AG09319 (cell line): Measurements from ENCODE around the gene MB.

Source experiments
- DNase-seq: peaks from one replicate; pipeline ENCODE4 v3.0.0-alpha.2; 2010; ENCODE audit warnings: low read depth; ENCODE audit errors: extremely low read depth
- TF ChIP-seq, protein P1 (sequence below): IDR thresholded peaks from 2 replicates; pipeline ENCODE4 v1.5.1; 2011; ENCODE audit warnings: low read depth, mild to moderate bottlenecking, inconsistent platforms, low read length, moderate library complexity

MB gene

DNA sequence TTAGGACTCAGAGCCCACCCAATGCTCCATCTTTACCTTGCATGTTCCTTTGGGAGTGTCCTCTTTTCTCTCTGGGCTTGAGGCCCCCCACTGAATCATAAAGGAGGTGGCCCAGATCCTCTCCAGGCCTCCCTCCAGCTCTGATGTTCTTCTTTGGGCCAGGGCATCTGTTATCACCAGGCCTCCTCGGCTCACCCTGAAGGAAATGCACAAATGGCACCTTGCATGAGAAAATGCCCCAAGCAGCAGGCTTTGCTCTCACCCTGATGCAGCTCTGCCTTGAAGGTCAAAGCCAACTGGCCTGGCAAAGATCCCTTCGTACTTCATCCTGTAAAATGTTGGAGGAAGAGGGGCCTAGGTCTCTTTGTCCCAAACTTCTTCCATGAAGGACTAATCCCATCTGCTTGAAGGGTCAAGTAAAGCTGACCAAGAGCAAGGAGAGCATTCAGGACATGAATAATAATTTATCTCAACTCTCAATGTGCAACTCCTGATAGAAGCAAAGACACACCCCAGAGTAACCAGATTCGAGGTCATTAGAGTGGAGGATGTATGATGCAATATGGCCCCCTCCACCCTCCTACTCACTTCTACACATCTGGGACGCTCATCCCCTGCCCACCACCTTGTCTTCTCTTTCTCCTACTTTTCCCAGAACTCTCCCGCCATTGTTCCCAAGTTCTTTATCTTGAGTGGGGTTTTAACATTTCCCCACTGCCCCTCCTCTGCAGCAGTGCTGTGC lies 40.6 kb upstream of the MB start:
- no peak for DNase-seq
- TF ChIP-seq, protein P1, sequence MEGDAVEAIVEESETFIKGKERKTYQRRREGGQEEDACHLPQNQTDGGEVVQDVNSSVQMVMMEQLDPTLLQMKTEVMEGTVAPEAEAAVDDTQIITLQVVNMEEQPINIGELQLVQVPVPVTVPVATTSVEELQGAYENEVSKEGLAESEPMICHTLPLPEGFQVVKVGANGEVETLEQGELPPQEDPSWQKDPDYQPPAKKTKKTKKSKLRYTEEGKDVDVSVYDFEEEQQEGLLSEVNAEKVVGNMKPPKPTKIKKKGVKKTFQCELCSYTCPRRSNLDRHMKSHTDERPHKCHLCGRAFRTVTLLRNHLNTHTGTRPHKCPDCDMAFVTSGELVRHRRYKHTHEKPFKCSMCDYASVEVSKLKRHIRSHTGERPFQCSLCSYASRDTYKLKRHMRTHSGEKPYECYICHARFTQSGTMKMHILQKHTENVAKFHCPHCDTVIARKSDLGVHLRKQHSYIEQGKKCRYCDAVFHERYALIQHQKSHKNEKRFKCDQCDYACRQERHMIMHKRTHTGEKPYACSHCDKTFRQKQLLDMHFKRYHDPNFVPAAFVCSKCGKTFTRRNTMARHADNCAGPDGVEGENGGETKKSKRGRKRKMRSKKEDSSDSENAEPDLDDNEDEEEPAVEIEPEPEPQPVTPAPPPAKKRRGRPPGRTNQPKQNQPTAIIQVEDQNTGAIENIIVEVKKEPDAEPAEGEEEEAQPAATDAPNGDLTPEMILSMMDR = no peak

DNA sequence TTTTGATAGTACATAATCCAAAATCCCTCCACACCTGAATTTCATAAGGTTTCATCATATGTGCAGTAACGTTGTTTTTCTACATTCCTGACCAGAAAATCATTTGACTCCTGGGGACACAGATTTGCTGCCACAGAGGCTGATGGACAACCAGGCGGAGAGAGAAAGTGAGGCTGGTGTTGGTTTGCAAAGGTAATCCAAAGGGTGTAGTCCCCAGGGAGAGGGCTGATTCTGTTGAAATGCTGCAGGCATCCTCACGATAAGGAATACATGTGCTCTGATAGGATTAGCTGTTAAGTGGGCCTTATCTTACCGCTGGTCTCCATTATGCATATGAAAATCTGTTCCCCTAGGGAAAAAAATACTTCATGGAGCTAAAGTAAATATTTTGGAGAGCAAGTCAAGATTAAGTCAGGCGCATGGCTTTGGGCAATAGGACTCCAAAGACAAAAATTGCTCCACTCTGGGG lies 39.2 kb upstream of the MB start:
- no peak for DNase-seq
- TF ChIP-seq, protein P1 = no peak

DNA sequence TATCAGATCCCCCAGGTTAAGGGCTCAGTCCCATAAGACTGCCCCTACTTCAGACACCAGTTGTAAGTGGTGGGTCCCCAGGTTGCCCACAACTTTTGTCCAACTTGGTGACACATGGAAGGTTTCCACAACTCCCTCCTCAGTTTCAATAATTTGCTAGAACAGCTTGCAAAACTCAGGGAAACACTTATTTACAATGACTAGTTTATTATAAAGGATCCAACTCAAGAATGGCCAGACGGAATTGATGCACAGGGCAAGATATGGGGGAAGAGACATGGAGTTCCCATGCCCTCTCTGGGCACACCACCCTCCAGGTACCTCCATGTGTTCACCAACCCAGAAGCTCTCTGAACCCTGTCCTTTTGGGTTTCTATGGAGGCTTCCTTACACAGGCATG lies 36.7 kb upstream of the MB start:
- no peak for DNase-seq
- TF ChIP-seq, protein P1 = no peak

DNA sequence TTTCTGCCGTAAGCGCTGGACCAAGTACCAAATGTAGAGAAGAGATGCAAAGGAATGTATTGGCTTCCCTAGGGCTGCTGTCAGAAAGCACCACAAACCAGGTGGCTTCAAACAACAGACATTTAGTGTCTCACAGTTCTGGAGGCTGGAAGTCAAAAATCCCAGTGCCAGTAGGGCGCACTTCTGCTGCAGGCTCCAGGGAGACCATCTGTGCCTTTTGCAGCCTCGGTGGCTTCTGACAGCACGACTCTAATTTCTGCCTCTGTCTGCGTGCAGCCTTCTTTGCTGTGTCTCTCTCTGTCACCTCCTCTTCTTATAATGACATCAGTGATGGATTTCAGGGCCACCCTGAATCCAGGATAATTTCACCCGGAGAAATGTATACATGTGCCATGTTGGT lies 34.0 kb upstream of the MB start:
- no peak for DNase-seq
- TF ChIP-seq, protein P1 = no peak

DNA sequence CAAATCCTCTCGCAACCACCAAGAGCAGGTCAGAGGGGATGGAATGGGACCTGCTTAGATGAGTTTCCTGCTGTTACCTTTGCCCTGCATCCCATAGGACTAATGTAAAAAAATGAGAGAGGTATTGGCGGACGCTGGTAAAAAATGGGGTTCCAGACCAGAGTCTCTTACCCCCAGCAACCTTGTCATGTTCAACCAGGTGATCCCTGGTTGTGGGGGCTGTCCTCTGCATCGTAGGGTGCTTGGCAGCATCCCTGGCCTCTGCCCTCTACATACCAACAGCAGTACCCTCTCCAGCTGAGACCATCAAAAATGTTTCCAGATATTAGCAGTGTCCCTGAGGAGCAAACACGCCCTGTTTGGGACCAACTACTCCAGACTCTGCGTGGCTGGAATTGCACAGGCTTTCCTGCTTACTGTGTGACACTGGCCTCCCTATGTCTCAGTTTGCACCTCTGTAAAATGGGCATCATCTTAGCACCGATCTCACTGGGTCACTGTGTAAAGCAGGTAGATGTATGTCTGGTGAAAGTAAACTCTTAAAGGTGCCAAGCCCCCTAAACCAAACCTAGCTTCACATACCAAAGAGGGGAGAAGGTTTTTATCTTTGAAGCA lies 32.6 kb upstream of the MB start:
- no peak for DNase-seq
- TF ChIP-seq, protein P1 = no peak

DNA sequence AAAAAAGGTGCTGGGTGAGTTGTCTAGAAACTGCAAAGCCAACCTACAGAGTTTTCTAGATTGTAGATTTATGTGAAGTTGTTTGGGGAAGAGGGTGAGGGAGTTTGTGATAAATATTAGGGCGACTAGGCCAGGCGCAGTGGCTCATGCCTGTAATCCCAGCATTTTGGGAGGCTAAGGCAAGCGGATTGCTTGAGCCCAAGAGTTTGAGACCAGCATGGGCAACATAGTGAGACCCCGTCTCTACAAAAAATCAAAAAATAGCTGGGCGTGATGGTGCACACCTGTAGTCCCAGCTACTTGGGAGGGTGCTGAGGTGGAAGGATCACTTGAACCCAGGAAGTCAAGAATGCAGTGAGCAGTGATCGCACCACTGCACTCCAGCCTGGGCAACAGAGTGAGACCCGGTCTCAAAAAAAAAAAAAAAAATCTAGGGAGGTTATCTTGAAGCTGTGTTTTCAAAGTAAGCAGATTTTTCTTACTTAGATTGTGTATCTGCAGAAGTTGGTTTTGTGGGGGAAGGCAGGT lies 32.0 kb upstream of the MB start:
- TF ChIP-seq, protein P1 = no peak
- no peak for DNase-seq
